ENCODE data around the gene ZFYVE27. TPM values are rescaled to one million over a fixed set of nuclear protein-coding genes. Genes with fewer than 3 reads are reported as not detected.

ZFYVE27 gene
- total RNA-seq, 3 donors from 2014 or later: 26.9 to 37.6 (median 29.2) TPM

DNA sequence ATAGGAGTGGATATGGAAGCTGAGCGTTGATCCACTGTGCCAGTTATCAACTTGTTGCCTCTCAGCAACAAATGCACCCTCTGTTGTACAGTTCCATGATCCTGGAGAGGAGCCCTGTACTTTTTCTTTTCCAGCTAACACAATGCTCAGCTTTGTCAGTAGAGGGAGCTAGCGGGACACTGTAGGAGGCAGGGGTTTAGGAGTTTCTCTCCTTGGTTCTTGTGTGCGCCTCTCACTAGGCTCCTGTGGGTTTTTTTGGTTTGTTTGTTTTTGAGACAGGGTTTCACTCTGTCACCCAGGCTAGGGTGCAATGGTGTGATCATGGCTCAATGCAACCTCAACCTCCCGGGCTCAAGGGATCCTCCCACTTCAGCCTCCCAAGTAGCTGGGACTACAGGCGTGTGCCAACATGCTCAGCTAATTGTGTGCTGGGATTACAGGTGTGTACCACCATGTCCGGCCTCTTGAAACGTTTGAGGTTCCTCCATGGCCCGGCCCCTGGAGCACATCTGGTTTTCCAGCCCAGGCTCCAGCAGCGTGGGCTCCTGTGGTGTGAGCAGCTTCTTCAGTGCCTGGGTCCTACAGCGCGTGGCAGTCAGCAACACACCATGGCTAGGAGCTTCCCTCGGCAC, 35.4 kb upstream of the ZFYVE27 start:
- no peak for DNase-seq (ENCODE audit: low spot score in 2 of 2)
- Histone ChIP-seq H3K27ac (no peak overlapping the region), H3K36me3 (no peaks in the 10 kb centered on the region), H3K4me1 (no peaks in the 10 kb centered on the region), H3K9me3 (no peaks in the 10 kb centered on the region), H3K27me3 (no peaks in the 10 kb centered on the region), H3K4me3 (no peak overlapping the region)
- intact Hi-C loops (cut with DNase I; ENCODE audit: low total_unique reads): no loop called here
- TF ChIP-seq POLR2A (IDR thresholded peaks at IDR 0.05) (no peak), CTCF (IDR thresholded peaks at IDR 0.05) (peak in 2 of 3 donors; percentile 74 to 78)

DNA sequence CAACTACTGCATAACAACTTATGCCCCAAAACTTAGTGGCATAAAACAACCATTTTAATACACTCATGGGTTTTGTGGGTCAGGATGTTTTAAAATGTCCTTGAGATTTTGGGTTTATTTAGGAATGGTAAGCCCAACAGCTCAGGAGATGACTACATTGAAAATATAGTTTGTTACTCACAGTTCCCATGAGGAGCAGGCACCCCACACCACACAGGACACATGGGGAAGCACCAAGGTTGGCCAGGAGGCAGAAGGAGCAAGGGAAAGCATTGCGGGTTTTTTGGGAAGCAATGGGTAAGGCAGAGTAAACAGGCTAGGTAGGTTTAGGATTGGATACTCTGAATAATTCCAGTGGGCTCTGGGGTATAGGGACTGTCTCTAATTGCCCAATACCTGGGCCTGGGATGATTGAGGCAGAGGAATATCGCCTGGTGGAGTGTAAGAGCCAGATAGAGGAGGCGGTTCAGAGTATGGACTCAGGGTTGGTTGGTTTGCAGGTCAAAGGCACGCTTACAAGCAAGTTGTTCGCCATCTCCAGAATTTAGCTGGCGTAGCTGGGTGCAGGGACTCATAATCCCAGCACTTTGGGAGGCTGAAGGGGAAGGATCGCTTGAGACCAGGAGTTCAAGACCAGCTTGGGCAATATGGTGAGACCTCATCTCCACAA, 33.4 kb upstream of the ZFYVE27 start:
- Histone ChIP-seq H3K9me3 (no peaks in the 10 kb centered on the region), H3K36me3 (no peaks in the 10 kb centered on the region), H3K4me3 (no peak overlapping the region), H3K27ac (no peak overlapping the region), H3K27me3 (no peaks in the 10 kb centered on the region), H3K4me1 (no peaks in the 10 kb centered on the region)
- TF ChIP-seq POLR2AphosphoS5 (IDR thresholded peaks at IDR 0.05) (no peak), CTCF (IDR thresholded peaks at IDR 0.05) (no peak), POLR2A (IDR thresholded peaks at IDR 0.05) (no peak)
- DNase-seq (ENCODE audit: low spot score in 2 of 2): no peak
- intact Hi-C loops (cut with DNase I; ENCODE audit: low total_unique reads): no loop called here

- no peak for TF ChIP-seq POLR2AphosphoS5 (IDR thresholded peaks at IDR 0.05)
- no peak for TF ChIP-seq CTCF (IDR thresholded peaks at IDR 0.05)
- TF ChIP-seq POLR2A (IDR thresholded peaks at IDR 0.05): no peak
- no peak overlapping the region for H3K4me3 ChIP-seq
- no peak for DNase-seq (ENCODE audit: low spot score in 2 of 2)
- no peaks in the 10 kb centered on the region for H3K9me3 ChIP-seq
- H3K27me3 ChIP-seq: no peaks in the 10 kb centered on the region
- intact Hi-C loops (cut with DNase I; ENCODE audit: low total_unique reads): no loop called here
- no peak overlapping the region for H3K27ac ChIP-seq
- H3K4me1 ChIP-seq: no peaks in the 10 kb centered on the region
- no peaks in the 10 kb centered on the region for H3K36me3 ChIP-seq
Observed at GRCh38 chr10:97704341-97704740, 32.6 kb upstream of the ZFYVE27 start.

GRCh38 chr10:97705006-97705670, 31.8 kb upstream of the ZFYVE27 start:
- H3K4me3 ChIP-seq: no peak overlapping the region
- H3K27ac ChIP-seq: no peak overlapping the region
- no peak for DNase-seq (ENCODE audit: low spot score in 2 of 2)
- intact Hi-C loops (cut with DNase I; ENCODE audit: low total_unique reads): no loop called here
- H3K9me3 ChIP-seq: no peaks in the 10 kb centered on the region
- no peaks in the 10 kb centered on the region for H3K4me1 ChIP-seq
- TF ChIP-seq POLR2A (IDR thresholded peaks at IDR 0.05) (no peak), CTCF (IDR thresholded peaks at IDR 0.05) (no peak), POLR2AphosphoS5 (IDR thresholded peaks at IDR 0.05) (no peak)
- no peaks in the 10 kb centered on the region for H3K36me3 ChIP-seq
- H3K27me3 ChIP-seq: no peaks in the 10 kb centered on the region
